ENCODE measurements around the gene PAQR5.

DNA sequence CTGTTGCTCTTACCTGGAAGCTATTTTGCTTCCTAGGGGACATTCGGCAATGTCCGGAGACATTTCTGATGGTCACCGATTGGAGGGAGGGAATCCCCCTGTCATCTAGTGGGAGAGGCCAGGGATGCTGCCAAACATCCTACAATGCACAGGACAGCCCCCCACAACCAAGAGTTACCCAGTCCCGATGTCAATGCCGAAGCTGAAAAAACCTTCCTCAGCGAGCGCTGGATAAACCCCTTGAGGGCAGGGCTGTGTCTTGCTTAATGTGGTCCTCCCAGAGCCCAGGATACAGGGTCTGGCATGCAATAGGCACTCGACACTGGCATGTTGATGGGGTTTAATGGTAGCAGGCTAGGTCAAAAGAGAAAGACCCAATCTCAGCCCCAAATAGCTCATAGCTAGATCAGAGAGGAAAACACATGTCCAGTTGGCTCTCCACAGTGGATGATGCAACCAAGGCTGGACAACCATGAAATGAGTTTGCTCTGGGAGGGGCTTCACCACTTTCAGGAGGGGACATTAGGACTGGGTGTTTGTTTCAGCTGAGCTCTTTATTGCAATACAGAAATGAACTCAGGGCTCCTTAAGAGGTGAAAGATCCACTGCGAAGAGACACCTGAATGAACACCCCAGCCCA is 16.5 kb upstream of the PAQR5 start:
- TF ChIP-seq, protein P1, sequence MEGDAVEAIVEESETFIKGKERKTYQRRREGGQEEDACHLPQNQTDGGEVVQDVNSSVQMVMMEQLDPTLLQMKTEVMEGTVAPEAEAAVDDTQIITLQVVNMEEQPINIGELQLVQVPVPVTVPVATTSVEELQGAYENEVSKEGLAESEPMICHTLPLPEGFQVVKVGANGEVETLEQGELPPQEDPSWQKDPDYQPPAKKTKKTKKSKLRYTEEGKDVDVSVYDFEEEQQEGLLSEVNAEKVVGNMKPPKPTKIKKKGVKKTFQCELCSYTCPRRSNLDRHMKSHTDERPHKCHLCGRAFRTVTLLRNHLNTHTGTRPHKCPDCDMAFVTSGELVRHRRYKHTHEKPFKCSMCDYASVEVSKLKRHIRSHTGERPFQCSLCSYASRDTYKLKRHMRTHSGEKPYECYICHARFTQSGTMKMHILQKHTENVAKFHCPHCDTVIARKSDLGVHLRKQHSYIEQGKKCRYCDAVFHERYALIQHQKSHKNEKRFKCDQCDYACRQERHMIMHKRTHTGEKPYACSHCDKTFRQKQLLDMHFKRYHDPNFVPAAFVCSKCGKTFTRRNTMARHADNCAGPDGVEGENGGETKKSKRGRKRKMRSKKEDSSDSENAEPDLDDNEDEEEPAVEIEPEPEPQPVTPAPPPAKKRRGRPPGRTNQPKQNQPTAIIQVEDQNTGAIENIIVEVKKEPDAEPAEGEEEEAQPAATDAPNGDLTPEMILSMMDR (IDR thresholded peaks at IDR 0.05) = no peak
- TF ChIP-seq POLR2AphosphoS5 (IDR thresholded peaks at IDR 0.05) = no peak

Measured in gastroesophageal sphincter (tissue), 3 donors.